DMS114 treated with DMSO at 0.1 percent for 48 hours (cell line): ENCODE data around the gene ZNF57.
"Not testable (repeated sequence)": the region's sequence is repeated elsewhere in the genome, so short reads cannot be mapped to it uniquely, and the experiment has no call there.

ENCODE experiments used
- DNase-seq: peaks from one replicate; lab custom pipeline; 2025; ENCODE audit not compliant: unreplicated experiment; lab: John Stamatoyannopoulos, UW

The ZNF57 gene

DNA sequence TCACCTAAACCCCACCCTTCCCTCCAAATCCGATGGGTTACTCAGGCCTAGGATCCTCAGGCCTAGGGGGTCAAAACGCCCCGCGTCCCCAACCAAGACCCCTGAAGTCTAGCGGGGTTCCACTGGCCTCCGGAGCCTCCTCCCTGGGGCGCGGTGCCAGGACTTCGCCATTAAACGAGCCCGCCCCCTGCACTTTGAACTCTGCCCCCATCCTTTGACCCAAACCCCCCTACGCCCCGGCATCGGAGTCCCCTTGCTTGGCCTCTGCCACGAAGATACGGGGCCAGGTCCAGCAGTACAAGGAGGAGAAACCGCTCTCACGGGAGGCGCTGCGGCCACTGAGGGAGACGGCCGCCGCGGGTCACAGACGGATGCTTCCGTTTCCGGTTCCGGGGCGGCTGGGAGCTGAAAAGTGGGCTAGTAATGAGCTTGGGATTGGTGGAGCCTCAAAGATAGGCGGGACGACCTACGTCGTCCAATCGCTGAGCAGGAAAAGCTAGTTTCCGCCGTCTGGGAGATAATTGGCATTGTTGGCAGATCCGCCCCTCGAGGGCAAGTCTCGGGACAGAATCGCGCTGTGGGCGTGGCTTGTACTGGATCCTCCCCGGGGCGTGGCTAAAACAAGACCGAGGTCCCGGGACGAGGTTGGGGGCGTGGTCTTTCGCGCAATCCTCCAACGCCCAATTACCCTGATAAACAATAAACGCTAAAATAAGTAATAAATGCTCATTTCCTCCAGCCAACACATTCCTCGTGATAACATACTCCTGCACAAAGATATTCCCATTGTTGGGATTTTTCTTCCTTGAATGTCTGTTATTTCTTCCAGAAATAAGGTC, 49.8 kb downstream of the ZNF57 start:
- peak; percentile 93 for DNase-seq

DNA sequence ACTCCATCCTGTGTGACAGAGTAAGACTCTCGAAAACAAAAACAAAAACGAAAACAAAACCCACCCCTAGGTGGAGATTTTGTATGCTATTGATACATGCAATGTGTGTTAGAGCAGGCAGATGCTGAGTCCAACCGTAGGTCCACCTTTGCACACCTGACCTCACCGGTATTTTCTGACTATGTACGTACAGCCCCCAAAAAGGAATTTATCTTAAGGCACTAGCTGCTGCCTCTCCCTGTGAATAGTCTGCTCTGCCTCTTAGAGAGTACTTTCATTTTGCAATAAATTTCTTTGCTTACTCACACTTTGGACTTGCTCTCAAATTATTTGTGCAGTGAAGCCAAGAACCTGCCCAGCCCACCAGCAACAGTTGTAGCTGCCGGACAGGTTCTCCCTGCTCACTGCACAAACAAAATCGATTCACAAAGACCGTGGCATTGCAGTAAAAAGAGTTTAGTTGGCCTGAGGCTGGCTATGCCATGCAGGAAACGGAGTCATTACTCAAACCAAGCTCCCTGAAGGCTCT, 52.3 kb downstream of the ZNF57 start:
- DNase-seq: no peak

DNA sequence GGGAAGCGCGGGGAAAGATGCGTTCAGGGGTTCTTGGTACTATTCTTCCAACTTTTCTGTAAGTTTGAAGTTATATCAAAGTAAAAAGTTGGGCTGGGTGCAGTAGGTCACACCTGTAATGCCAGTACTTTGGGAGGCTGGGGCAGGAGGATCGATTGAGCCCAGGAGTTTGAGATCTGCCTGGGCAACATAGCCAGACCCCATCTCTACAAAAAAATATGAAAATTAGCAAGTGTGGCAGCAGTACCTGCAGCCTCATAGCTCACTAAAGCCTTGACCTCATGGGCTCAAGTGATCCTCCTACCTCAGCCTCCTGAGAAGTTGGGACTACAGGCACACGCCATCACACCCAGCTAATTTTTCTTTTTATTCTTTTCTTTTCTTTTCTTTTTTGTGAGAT, 56.4 kb downstream of the ZNF57 start:
- DNase-seq: no peak

DNA sequence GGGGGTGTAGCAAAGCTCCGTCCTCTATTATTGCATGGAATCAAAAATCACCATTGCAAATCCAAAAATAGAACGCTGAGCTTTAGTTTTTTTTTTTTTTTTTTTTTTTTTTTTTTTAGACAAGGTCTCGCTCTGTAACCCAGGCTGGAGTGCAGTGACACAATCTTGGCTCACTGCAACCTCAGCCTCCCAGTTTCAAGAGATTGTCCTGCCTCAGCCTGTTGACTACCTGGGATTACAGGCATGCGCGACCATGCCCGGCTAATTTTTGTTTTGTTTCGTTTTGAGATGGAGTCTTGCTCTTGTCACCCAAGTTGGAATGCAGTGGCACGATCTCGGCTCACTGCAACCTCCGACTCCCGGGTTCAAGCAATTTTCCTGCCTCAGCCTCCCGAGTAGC, 59.4 kb downstream of the ZNF57 start:
- no peak for DNase-seq

DNA sequence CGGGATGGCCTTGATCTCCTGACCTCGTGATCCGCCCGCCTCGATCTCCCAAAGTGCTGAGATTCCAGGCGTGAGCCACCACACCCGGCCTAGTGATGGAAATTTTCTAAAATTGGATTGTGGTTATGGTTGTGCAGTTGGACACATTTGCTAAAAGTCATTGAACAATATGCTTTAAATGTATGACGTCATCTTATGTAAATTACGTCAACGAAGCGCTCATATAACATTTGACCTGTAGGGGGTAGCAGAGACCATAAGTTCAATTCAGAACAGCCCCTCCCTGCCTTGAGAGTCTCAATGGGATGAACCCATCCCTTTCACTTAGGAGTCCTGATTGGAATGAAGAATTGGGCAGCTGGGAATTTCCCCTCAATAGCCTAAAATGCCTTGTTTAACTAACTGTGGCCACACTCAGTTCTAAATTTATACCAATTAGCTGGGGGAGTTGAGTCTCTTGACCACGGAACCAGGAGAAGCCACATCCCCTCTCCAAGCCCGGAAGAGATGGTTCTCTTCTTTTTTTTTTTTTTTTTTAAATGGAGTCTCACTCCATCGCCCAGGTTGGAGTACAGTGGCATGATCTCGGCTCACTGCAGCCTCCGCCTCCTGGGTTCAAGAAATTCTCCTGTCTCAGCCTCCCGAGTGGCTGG, 61.4 kb downstream of the ZNF57 start:
- DNase-seq: peak; percentile 28

DNA sequence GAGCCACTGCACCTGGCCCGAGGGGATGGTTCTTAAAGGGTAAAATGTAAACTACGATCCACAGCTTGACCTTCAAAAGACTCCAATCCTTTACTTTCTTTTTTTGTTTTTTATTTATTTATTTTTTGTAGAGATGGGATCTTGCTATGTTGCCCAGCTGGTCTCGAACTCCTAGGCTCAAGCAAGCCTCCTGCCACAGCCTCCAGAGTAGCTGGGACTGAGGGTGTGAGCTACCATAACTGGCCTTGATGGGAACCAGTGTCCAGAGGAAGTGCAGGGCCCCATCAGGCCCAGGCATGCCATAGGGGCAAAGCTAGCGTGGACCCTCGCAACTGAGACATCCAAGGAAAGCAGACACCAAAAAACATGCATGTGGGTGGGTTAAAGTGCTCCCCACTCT, 62.4 kb downstream of the ZNF57 start:
- no peak for DNase-seq

DNA sequence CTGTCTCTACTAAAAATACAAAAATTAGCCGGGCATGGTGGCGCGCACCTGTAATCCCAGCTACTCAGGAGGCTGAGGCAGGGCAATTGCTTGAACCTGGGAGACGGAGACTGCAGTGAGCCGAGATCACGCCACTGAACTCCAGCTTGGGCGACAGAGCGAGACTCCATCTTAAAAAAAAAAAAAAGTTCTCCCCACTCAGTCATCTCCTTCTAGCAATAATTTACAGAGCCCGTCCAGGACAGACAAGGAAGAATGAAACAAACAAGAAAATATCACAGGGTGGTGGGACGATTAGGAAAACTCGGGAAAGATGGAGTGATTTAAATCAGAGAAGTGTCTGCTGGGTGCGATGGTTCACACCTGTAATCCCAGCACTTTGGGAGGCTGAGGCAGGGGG, 62.9 kb downstream of the ZNF57 start:
- not testable (repeated sequence) for DNase-seq

DNA sequence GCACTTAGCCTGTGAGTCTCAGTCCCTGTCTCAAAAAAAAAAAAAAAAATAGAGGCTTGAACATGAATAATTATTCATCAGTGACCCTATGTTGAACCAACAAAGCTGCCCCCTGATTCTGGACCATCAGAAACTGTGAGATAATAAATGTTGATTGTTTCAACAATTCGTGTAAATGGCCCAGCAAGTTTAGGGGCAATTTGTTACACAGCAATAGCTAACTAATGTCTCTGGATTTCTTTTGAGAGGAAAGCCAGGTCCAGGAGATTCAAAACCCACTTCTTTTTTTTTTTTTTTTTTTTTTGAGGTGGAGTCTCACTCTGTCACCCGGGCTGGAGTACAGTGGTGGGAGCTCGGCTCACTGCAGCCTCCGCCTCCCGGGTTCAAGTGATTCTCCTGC, 64.1 kb downstream of the ZNF57 start:
- DNase-seq: no peak

DNA sequence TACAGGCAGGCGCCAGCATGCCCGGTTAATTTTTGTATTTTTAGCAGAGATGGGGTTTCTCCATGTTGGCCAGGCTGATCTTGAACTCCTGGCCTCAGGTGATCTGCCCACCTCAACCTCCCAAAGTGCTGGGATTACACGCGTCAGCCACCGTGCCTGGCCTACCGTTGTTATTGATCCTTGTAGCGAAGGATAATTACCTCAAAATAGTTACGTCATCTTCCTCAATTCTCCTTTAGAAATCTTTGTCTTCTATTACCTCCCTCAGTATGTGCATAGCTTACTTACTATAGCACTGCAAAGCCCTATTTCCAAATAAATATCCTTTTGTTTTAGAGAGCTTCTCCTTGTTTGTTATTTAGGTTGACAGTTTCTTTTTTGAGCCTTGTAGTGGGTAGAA, 67.2 kb downstream of the ZNF57 start:
- DNase-seq: no peak
